GM23248 (cell line): ENCODE measurements around the gene HASPIN.

Experiments
- EZH2 ChIP-seq: fragments of 200-600 bp; sonication (generic); IDR thresholded peaks from 2 replicates; pipeline ENCODE4 v1.6.1; 2018; ENCODE audit warnings: antibody characterized with exemption, mild to moderate bottlenecking; ENCODE audit not compliant: insufficient read depth, poor library complexity, severe bottlenecking
- EZH2phosphoT487 ChIP-seq: fragments of 200-600 bp; sonication (generic); IDR thresholded peaks from 2 replicates; pipeline ENCODE4 v1.6.1; 2018; ENCODE audit warnings: antibody characterized with exemption, moderate library complexity, mild to moderate bottlenecking, low read depth; ENCODE audit not compliant: insufficient read depth

- TF ChIP-seq EZH2phosphoT487 (no peak), EZH2 (no peak)
Observed at GRCh38 chr17:3688852-3689261, 34.8 kb upstream of the HASPIN start.
